GM12892 (cell line): ENCODE results near the gene ARPIN.

ENCODE experiments used
- DNase-seq: peaks from one replicate; pipeline ENCODE4 v3.0.0; 2011; ENCODE audit not compliant: insufficient read length
- FAIRE-seq: peaks from 2 replicates; lab custom pipeline; 2011; peaks lifted over from hg19 to GRCh38; lab: Jason Lieb, UNC
- POLR2A ChIP-seq: IDR thresholded peaks from 2 replicates; pipeline ENCODE4 v1.6.1; 2011; ENCODE audit warnings: low read depth, low read length, control low read depth
- POLR2AphosphoS5 ChIP-seq: IDR thresholded peaks from 2 replicates; pipeline ENCODE4 v1.6.1; 2011; ENCODE audit warnings: low read depth, low read length, control low read depth
- TAF1 ChIP-seq: IDR thresholded peaks from 2 replicates; pipeline ENCODE4 v1.6.1; 2011; ENCODE audit warnings: low read depth, mild to moderate bottlenecking, control low read depth, low read length, borderline replicate concordance

Gene ARPIN

DNA sequence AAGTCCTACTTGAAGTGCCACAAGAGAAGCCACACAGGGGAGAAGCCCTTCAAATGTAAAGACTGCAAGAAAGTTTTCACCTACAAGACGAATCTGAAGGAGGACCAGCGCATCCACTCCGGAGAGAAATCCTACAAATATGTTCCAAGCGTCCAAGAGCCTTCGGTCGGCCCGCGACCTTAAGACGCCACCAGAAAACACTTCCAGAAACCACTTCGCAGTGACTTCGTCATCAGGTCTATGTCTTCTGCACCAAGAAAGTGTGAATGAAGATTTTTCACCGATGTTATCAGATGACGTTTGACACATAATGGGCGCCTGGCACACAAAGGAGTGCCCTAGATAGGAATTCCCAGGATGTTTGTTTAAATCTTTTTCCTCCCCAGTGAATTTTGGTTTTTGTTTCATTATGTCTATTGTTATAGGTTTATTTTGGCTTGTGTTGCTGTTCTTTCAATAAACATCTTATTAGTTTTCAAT, 24.1 kb upstream of the ARPIN start:
- TF ChIP-seq TAF1 (no peak), POLR2A (no peak), POLR2AphosphoS5 (no peak)
- FAIRE-seq, result no peak
- DNase-seq, result no peak

DNA sequence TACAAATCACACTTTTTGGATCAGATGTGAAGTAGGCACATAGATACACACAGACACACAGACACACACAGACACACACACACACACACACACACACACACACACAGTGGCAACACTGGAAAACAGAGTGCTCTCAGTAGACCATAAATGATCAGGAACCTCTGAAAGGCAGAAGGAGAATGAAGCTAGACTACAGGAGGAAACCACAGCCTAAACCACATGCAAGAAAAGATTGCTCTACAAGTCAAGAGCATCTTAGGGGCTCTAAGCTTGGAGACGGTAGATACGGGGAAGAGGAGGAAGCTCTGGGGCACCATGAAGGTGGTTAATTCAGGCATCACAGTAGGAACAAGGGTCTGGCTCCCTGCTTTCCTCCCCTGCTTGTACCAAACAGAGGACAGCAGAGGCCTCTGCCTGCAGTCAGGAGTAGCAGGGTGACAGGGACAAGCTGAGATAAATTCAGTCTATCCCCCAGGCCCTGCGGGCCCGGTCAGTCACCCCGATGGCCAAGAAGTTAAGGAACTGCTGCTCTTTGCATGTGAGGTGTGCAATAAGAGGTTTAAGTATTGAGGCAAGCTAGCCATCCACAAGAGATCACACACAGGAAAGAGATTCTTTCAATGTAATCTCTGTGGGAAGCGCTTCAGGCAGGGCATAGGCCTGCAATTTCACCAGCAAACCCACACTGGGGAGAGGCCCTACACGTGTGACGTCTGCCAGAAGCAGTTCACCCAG, 23.5 kb upstream of the ARPIN start:
- FAIRE-seq, result no peak
- DNase-seq, result no peak
- TF ChIP-seq POLR2A (no peak), TAF1 (no peak), POLR2AphosphoS5 (no peak)

DNA sequence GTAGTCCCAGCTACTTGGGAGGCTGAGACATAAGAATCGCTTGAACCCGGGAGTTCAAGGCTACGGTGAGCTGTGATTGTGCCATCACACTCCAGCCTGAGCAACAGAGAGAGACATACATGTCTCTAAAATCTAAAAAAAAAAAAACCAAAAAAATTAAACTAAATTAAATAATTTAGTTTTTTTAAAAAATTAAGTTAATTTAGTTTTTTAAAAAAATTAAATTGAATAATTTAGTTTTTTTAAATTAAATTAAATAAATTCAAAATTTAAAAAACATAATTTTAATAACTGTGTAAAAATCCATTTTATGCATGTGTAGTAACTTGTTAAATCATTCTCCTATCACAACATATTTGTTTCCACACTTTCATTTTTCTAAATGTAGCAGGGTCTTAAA, 20.1 kb upstream of the ARPIN start:
- FAIRE-seq (no peak), DNase-seq (no peak)
- TF ChIP-seq TAF1, result no peak

DNA sequence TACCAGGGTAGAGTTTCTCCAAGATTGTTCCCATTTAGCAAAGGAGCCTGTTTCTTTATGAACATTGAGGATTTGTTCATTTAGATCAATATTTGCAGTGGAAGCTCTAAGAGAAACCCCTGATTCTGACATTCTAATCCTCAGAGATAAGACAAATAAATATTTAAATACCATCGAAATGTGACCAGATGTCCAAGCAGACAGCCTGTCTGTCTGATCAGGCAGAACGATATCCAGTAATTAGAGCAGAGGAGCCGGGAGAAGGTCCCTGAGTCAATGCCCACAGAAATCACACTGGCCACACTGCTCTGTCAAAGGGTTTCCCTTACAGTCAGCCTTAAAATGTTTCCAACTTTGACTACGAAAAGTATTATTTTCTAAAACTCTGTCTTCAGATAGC, 15.7 kb upstream of the ARPIN start:
- no peak for TF ChIP-seq POLR2A
- TF ChIP-seq POLR2AphosphoS5, result no peak
- no peak for TF ChIP-seq TAF1
- DNase-seq, result no peak

DNA sequence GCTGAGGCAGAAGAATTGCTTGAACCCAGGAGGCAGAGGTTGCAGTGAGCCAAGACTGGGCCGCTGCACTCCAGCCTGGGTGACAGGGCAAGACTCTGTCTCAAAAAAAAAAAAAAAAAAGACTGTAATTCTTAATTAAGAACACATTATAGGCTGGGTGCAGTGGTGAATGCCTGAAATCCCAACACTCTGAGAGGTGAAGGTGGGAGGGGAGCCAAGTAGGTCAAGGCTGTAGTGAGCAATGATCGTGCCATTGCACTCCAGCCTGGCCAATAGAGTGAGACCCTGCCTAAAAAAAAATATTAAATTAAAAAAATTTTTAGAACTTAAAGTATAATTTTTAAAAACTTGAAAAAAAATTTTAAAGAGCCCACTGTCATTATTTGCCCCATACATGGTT, 13.4 kb upstream of the ARPIN start:
- no peak for FAIRE-seq
- no peak for DNase-seq
- no peak for TF ChIP-seq TAF1

More for the DNA sequence above, 15.7 kb upstream of the ARPIN start:
- FAIRE-seq, result no peak

DNA sequence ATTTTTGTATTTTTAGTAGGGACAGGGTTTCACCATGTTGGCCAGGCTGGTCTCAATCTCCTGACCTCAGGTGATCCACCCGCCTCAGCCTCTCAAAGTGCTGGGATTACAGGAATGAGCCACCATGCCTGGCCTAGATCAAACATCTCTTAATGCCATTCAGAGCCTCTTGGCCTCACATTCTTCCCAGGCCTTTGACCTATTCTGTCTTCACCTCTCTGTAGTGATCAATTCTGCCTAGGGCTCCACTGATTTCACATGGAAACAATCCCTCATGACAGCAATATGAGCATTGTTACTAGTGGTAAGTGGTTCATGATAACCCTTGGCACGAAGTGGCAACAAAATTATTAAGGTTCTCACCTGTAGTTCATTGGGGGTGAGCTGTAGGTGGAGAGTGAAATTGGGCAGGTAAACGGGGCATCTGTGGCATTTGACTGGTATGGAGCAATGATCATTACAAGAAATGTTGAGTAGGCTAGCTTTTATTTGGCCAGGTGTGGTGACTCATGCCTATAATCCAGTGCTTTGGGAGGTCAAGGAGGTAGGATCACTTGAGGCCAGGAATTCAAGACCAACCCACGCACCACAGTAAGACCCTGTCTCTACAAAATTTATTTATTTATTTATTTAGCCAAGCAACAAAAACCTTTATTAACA, 4.8 kb upstream of the ARPIN start:
- TF ChIP-seq POLR2AphosphoS5 (no peak), TAF1 (no peak), POLR2A (no peak)
- no peak for DNase-seq
- no peak for FAIRE-seq

DNA sequence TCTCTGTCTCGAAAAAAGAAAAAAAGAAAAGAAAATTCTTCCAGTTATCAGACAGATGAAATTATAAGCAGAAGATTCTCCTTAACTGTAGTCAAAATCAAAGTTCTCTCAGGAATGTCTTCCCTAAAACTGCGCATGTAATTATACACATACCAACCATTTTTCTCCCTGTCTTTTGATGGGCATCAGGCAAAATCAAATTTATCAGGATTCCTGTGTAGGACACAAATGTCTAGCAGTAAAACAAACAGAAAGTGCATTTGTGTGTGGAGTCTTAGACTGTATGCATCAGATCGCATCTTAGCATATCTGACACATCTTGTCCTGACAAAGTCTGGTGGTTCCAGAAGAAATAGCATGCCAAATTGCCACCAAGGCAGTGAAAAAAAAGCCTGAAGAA, 3.9 kb upstream of the ARPIN start:
- no peak for TF ChIP-seq POLR2A
- no peak for TF ChIP-seq POLR2AphosphoS5
- DNase-seq (no peak), FAIRE-seq (no peak)

DNA sequence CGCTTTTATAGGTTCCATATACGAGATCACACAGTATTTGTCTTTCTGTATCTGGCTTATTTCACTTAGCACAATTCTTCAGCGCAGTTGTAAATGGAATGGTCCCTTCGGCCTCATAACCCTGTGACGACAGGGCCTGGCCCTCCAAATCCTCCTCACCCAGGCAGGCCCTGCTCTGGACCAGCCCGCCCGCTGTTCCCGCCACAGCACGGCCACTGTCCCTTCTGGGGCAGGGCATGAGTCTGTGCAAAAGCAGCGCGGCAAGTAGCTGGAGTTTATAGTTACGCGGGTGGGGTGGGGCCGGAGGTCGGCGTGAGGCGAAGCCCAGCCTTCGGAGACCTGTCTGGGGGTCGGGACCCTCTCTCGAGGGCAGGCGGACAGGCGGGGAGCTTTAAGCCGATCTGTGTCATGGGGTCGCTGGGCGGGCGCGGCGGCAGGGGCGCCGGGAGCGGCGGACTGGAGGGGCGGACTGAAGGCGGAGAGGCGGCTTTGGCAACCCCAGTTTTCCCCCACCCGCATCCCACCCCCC, 543 bp downstream of the ARPIN start:
- DNase-seq (no peak), FAIRE-seq (no peak)
- TF ChIP-seq TAF1, result no peak
- no peak for TF ChIP-seq POLR2AphosphoS5
- no peak for TF ChIP-seq POLR2A

DNA sequence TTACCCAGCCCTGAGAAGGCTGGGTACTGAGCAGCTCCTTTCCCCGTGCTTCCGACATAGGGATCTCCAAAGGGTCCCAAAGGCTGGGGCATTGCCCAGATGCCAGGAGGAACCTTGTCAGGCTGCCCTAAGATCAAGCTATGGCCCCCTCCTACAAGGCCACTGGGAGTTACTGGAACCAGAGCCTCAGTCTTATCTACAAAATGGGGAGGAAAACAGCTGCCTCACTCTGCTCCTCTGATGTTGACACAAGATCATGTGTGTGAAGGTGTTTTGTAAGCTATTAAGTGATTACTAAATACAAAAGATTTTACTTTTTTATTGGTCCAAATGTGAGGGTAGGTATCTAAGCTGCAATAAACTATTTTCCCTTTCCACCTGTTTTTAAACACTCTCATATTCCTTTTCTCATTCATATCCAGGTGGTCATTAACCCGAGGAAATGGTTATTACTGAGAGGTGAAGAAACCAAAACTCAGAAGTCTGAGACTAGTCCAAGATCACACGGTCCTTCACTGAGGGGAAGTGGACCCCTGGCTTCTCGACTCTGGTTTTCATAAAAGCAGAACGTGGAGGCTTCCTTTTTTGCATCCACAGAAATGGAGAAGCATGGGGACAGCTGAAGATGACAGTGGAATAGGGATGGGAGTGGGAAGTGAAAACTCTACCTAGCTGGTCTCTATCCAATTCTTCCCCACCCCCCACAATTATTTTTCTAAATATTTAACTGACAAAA, 1.7 kb downstream of the ARPIN start:
- TF ChIP-seq POLR2AphosphoS5 (no peak), TAF1 (no peak), POLR2A (no peak)

DNA sequence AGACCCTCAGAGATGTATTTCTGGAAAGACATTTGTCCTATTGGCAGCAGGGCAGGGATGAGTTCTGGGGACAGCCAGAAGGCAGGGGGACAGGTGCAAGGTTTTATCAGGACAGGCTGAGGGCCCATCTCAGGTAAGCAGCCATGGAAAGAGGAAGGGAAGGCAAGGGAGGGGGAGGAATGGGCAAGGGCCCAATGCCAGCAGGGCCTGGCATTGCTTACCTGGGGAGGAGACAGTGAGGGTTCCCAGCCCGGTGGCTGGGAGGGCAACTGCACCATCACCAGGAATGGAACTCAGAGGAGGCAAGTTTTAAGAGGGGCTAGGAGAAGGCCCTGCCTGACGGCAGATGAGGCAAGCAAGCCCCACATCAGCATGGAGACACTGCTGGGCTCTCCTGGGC, 3.1 kb downstream of the ARPIN start:
- no peak for TF ChIP-seq POLR2A
- no peak for TF ChIP-seq POLR2AphosphoS5
- no peak for TF ChIP-seq TAF1
- FAIRE-seq (no peak), DNase-seq (no peak)

More for the DNA sequence above, 1.7 kb downstream of the ARPIN start:
- DNase-seq (no peak), FAIRE-seq (no peak)

DNA sequence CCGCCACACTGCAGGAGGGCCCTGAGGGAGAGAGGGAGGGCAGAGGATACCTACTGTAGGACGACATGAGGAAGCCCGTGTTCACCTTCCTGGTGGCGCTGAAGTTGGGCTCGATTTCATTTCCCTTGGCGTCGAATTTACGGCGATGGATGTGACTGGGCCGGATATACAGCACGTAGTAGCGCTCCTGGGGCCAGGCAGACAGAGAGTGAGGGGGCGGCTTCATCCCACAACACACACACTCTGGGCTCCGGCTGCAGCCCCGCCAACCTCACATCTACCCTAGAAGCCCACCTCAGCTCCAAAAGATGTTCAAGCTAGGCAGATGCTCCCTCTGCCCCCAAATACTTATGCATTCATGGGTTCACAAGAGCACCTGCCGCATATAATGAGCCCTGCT, 4.5 kb downstream of the ARPIN start:
- no peak for FAIRE-seq
- no peak for DNase-seq
- TF ChIP-seq POLR2AphosphoS5 (no peak), TAF1 (no peak), POLR2A (no peak)

DNA sequence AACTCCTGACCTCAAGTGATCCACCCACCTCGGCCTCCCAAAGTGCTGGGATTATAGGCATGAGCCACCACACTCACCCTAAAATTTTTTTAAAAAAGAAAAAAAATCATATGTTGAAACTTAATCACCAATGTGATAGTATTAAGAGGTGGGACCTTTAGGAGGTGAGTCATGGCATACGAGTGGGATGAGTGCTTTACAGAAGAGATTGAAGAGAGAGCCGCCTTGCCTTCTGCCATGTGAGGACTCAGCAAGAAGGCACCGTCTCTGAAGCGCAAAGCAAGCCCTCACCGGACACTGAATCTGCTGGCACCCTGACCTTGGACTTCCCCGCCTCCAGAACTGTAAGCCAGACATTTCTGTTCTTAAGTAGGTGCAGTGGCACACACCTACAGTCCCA, 5.5 kb downstream of the ARPIN start:
- TF ChIP-seq POLR2A, result no peak
- no peak for TF ChIP-seq POLR2AphosphoS5
- no peak for TF ChIP-seq TAF1
- FAIRE-seq, result no peak
- no peak for DNase-seq
